H1 (cell line): ENCODE measurements around the gene STX7. TPM values are rescaled to one million over a fixed set of nuclear protein-coding genes. Genes with fewer than 3 reads are reported as not detected.

ENCODE experiments used
- CTCF ChIA-PET: fragments of 300-600 bp; sonication (Branson Sonifier 250); formaldehyde crosslinking; loops from one replicate; lab custom pipeline; 2021; ENCODE audit not compliant: partially characterized antibody; lab: Charles Lee
- POLR2A ChIA-PET: fragments of 300-600 bp; sonication (Branson Sonifier 250); formaldehyde crosslinking; loops from one replicate; lab custom pipeline; 2021; ENCODE audit warnings: inconsistent platforms; ENCODE audit not compliant: partially characterized antibody; lab: Charles Lee
- DNase-seq, 2 experiments: peaks; one replicate each; pipeline versions ENCODE4 v3.0.0 to v3.0.0-alpha.2; 2010 to 2022; ENCODE audit warnings: low spot score in 2 of 2, low read depth in 1 of 2, mixed read lengths in 1 of 2
- FAIRE-seq: peaks from 2 replicates; lab custom pipeline; 2011; peaks lifted over from hg19 to GRCh38; lab: Jason Lieb, UNC
- H2AFZ ChIP-seq: 2 replicates; pipeline ENCODE4 v1.8.1; 2012; ENCODE audit warnings: low read length, inconsistent platforms
- H2AK5ac ChIP-seq: 2 replicates; pipeline ENCODE4 v1.6.1; 2013; ENCODE audit warnings: low read depth, low read length
- H2BK120ac ChIP-seq: replicated peaks from 2 replicates; pipeline ENCODE3; 2013; ENCODE audit warnings: low read depth, low read length, inconsistent platforms
- H2BK12ac ChIP-seq: 2 replicates; pipeline ENCODE4 v1.6.1; 2013; ENCODE audit warnings: low read depth, low read length
- H2BK15ac ChIP-seq: 2 replicates; pipeline ENCODE4 v1.6.1; 2013; ENCODE audit warnings: low read length
- H2BK20ac ChIP-seq: 2 replicates; pipeline ENCODE4 v1.6.1; 2013; ENCODE audit warnings: low read length
- H2BK5ac ChIP-seq: 2 replicates; pipeline ENCODE4 v1.6.1; 2013; ENCODE audit warnings: low read depth, low read length
- H3K14ac ChIP-seq: 2 replicates; pipeline ENCODE4 v1.6.1; 2013; ENCODE audit warnings: inconsistent platforms; ENCODE audit not compliant: insufficient read length
- H3K18ac ChIP-seq: 2 replicates; pipeline ENCODE4 v1.6.1; 2013; ENCODE audit warnings: low read length; ENCODE audit errors: extremely low read depth
- H3K23ac ChIP-seq: 2 replicates; pipeline ENCODE4 v1.6.1; 2013; ENCODE audit warnings: inconsistent platforms; ENCODE audit not compliant: insufficient read length
- H3K23me2 ChIP-seq: 2 replicates; pipeline ENCODE4 v1.6.1; 2013; ENCODE audit warnings: low read depth, low read length
- H3K27ac ChIP-seq: 2 replicates; pipeline ENCODE4 v1.6.1; 2011; ENCODE audit warnings: low read depth, low read length, inconsistent platforms
- H3K27me3 ChIP-seq, 4 experiments: replicated peaks in 1 of 4; 1 replicate in 1 of 4; 2 replicates in 3 of 4; pipeline versions ENCODE4 v1.6.1 to v1.8.1; 2011 to 2013; ENCODE audit warnings: low read length in 3 of 4, mild to moderate bottlenecking in 3 of 4, inconsistent platforms in 2 of 4, mixed read lengths in 2 of 4, moderate library complexity in 1 of 4; ENCODE audit not compliant: control insufficient read depth in 3 of 4, insufficient read depth in 3 of 4; ENCODE audit errors: extremely low read depth in 1 of 4
- H3K36me3 ChIP-seq, 4 experiments: 2 replicates each; pipeline versions ENCODE4 v1.6.1 to v1.8.1; 2011 to 2013; ENCODE audit warnings: mild to moderate bottlenecking in 4 of 4, low read length in 3 of 4, moderate library complexity in 2 of 4, control low read depth in 1 of 4, inconsistent platforms in 1 of 4; ENCODE audit not compliant: insufficient read depth in 4 of 4, control insufficient read depth in 2 of 4
- H3K4ac ChIP-seq: replicated peaks from 2 replicates; pipeline ENCODE3; 2013; ENCODE audit warnings: low read length, low read depth, mixed read lengths, inconsistent platforms; ENCODE audit not compliant: insufficient read length
- H3K4me1 ChIP-seq, 4 experiments: replicated peaks in 1 of 4; 1 replicate in 1 of 4; 2 replicates in 3 of 4; pipeline versions ENCODE4 v1.6.1 to v1.8.1; 2011 to 2013; ENCODE audit warnings: low read length in 3 of 4, inconsistent platforms in 2 of 4, mixed read lengths in 1 of 4; ENCODE audit not compliant: insufficient read depth in 4 of 4, control insufficient read depth in 3 of 4
- H3K4me2 ChIP-seq, 2 experiments: 2 replicates each; pipeline versions ENCODE4 v1.6.1 to v1.8.1; 2011 to 2013; ENCODE audit warnings: low read depth in 2 of 2, low read length in 2 of 2, control low read depth in 1 of 2, inconsistent platforms in 1 of 2, mild to moderate bottlenecking in 1 of 2; ENCODE audit not compliant: insufficient read depth in 1 of 2
- H3K4me3 ChIP-seq, 4 experiments: fragments of 200-600, 300-600 bp in 1 of 4; sonication (generic), shearing (Covaris generic), sonication (Bioruptor Twin) in 1 of 4; 2 replicates each; pipeline versions ENCODE4 v1.5.1 to v1.8.1; 2011 to 2016; ENCODE audit warnings: low read length in 4 of 4, low read depth in 3 of 4, control low read depth in 2 of 4, inconsistent platforms in 2 of 4, mild to moderate bottlenecking in 2 of 4, mixed read lengths in 1 of 4, moderate library complexity in 1 of 4; ENCODE audit not compliant: insufficient read depth in 2 of 4; ENCODE audit errors: extremely low read depth in 1 of 4
- H3K56ac ChIP-seq: replicated peaks from 2 replicates; pipeline ENCODE3; 2013; ENCODE audit warnings: low read depth, mild to moderate bottlenecking, mixed read lengths, low read length, inconsistent platforms; ENCODE audit not compliant: insufficient read length
- H3K79me1 ChIP-seq: 2 replicates; pipeline ENCODE4 v1.6.1; 2013; ENCODE audit warnings: low read depth, low read length, control low read depth
- H3K79me2 ChIP-seq, 2 experiments: 2 replicates each; pipeline versions ENCODE4 v1.6.1 to v1.8.1; 2012 to 2013; ENCODE audit warnings: low read length in 2 of 2, mild to moderate bottlenecking in 2 of 2, inconsistent platforms in 1 of 2; ENCODE audit not compliant: insufficient read depth in 2 of 2, control insufficient read depth in 1 of 2
- H3K9ac ChIP-seq, 4 experiments: replicated peaks in 1 of 4; 1 replicate in 1 of 4; 2 replicates in 3 of 4; pipeline versions ENCODE4 v1.6.1 to v1.8.1; 2011 to 2013; ENCODE audit warnings: low read depth in 3 of 4, low read length in 3 of 4, control low read depth in 2 of 4, mild to moderate bottlenecking in 2 of 4, moderate library complexity in 2 of 4, inconsistent platforms in 1 of 4; ENCODE audit errors: extremely low read depth in 1 of 4
- H3K9me3 ChIP-seq, 2 experiments: 2 replicates each; pipeline versions ENCODE4 v1.6.1 to v1.8.1; 2012 to 2013; ENCODE audit warnings: mild to moderate bottlenecking in 2 of 2, moderate library complexity in 2 of 2, control low read depth in 1 of 2, inconsistent platforms in 1 of 2, low read depth in 1 of 2, low read length in 1 of 2, mixed read lengths in 1 of 2; ENCODE audit not compliant: insufficient read depth in 2 of 2
- H4K20me1 ChIP-seq, 2 experiments: replicated peaks in 1 of 2; 2 replicates each; pipeline versions ENCODE3 to v1.8.1; 2011 to 2013; ENCODE audit warnings: inconsistent platforms in 2 of 2, low read length in 2 of 2, mild to moderate bottlenecking in 1 of 2; ENCODE audit not compliant: insufficient read depth in 2 of 2, control insufficient read depth in 1 of 2
- H4K5ac ChIP-seq: 2 replicates; pipeline ENCODE4 v1.6.1; 2013; ENCODE audit warnings: low read length, low read depth, mixed read lengths, inconsistent platforms; ENCODE audit not compliant: insufficient read length
- H4K8ac ChIP-seq: 2 replicates; pipeline ENCODE4 v1.8.0; 2013; ENCODE audit warnings: mild to moderate bottlenecking, moderate library complexity, low read length, inconsistent platforms; ENCODE audit not compliant: insufficient read depth; ENCODE audit errors: extremely low read depth
- H4K91ac ChIP-seq: replicated peaks from 2 replicates; pipeline ENCODE3; 2013; ENCODE audit warnings: low read length, mixed read lengths, inconsistent platforms; ENCODE audit not compliant: insufficient read length
- NRF1 ChIP-seq: IDR thresholded peaks from 2 replicates; pipeline ENCODE4 v1.6.1; 2011; ENCODE audit warnings: mild to moderate bottlenecking, low read depth, low read length, improper control_type of control experiment
- RFX5 ChIP-seq: IDR thresholded peaks from 2 replicates; pipeline ENCODE4 v1.6.1; 2011; ENCODE audit warnings: low read depth, low read length, improper control_type of control experiment, borderline replicate concordance
- SP1 ChIP-seq: IDR thresholded peaks from 2 replicates; pipeline ENCODE4 v1.6.1; 2011; ENCODE audit warnings: low read depth, low read length
- SP2 ChIP-seq: IDR thresholded peaks from 2 replicates; pipeline ENCODE4 v1.6.1; 2012; ENCODE audit warnings: mild to moderate bottlenecking, low read length, inconsistent platforms
- SRF ChIP-seq: IDR thresholded peaks from 2 replicates; pipeline ENCODE4 v1.6.1; 2011; ENCODE audit warnings: mild to moderate bottlenecking, low read depth, low read length, moderate library complexity
- ZNF274 ChIP-seq: IDR thresholded peaks from 2 replicates; pipeline ENCODE4 v1.7.0; 2012; ENCODE audit warnings: low read length, borderline replicate concordance; ENCODE audit errors: extremely low read depth
- WGBS, 2 experiments: shearing (Covaris generic) in 1 of 2; methylation state at CpG; one replicate each; pipeline versions ENCODE4 v1.1.6 to v1.1.7; 2013 to 2015; ENCODE audit warnings: low lambda C conversion rate in 2 of 2, mixed read lengths in 2 of 2, inconsistent platforms in 1 of 2, low coverage in 1 of 2, missing lambda C conversion rate in 1 of 2; ENCODE audit not compliant: insufficient replicate concordance in 2 of 2, insufficient coverage in 1 of 2, insufficient read length in 1 of 2; ENCODE audit errors: extremely low coverage in 1 of 2, missing lambda C conversion rate in 1 of 2; 5-methylcytosine and 5-hydroxymethylcytosine counted together
- polyA plus RNA-seq, 7 experiments: library from polyadenylated mRNA; depleted of rRNA in 3 of 7; stranded (reverse) in 5 of 7; unstranded in 2 of 7; fragments of >200 nt in 5 of 7; fragments of 200-250 nt in 2 of 7; gene quantifications; 1 replicate in 5 of 7; 2 replicates in 1 of 7; 4 replicates in 1 of 7; pipeline versions ENCODE4 v1.2.1 to v1.2.3, GENCODE V29; 2011 to 2013; ENCODE audit warnings: missing spikeins in 2 of 7, mixed read lengths in 2 of 7
- total RNA-seq: library from RNA; stranded (reverse); fragmentation: NEBNext Ultra II Directional; extraction: Animal tissue kit (Norgen Biotek cat#: 25700); gene quantifications from 2 replicates; pipeline ENCODE4 v1.2.1, GENCODE V29; 2021

Gene STX7
- total and polyA plus RNA-seq, 2 of the 8 experiments (the other 6 are each of a cell fraction or from before 2014, with no cell fraction given): 5.7 to 27.9 TPM

- H3K4ac ChIP-seq: no peak overlapping the region
- no peak for TF ChIP-seq SP1
- no peak for TF ChIP-seq SP2
- TF ChIP-seq RFX5: no peak
- no peak for TF ChIP-seq SRF
- no peak for TF ChIP-seq ZNF274
- TF ChIP-seq NRF1: no peak
- TF ChIP-seq, all 59 proteins: peak for 0
- FAIRE-seq (no peak), DNase-seq (no peak)
- Histone ChIP-seq H3K23ac (no peak overlapping the region), H3K56ac (no peak overlapping the region), H3K4me1 (no peaks in the 10 kb centered on the region), H2AK5ac (no peak overlapping the region), H3K14ac (no peak overlapping the region), H4K91ac (no peak overlapping the region), H3K4me2 (no peak overlapping the region), H2BK20ac (no peak overlapping the region), H4K8ac (no peak overlapping the region), H2BK120ac (no peak overlapping the region), H4K5ac (no peak overlapping the region), H3K79me1 (no peaks in the 10 kb centered on the region), H3K18ac (no peak overlapping the region), H2BK12ac (no peak overlapping the region), H3K36me3 (peaks cover 2 to 42% (median 13%) of the 10 kb centered on the region in 4 experiments; a peak in 6 of 8 replicates), H4K20me1 (no peaks in the 10 kb centered on the region), H3K27ac (no peak overlapping the region), H2AFZ (no peak overlapping the region), H2BK15ac (no peak overlapping the region), H2BK5ac (no peak overlapping the region), H3K27me3 (no peaks in the 10 kb centered on the region), H3K79me2 (no peaks in the 10 kb centered on the region), H3K23me2 (peaks cover 1% of the 10 kb centered on the region; the same call in 1 of the 2 replicates), H3K9me3 (no peaks in the 10 kb centered on the region), H3K4me3 (no peak overlapping the region), H3K9ac (no peak overlapping the region)
- POLR2A ChIA-PET: no interaction called here
- WGBS, 2 experiments: 89% methylated on average over 5 of the region's 5 CpGs; no CpG with 5 or more reads in 1 of the 2 experiments
- CTCF ChIA-PET: interaction anchor here (0.6 to 2.9 kb wide), 10 partner anchors 18 to 225 kb away, joined by 3 to 16 read pairs (median 3); no protein-coding TSS in a partner anchor
Observed at GRCh38 chr6:132465530-132466485, 47.1 kb downstream of the STX7 start.
